GM12801 (cell line): ENCODE measurements around the gene GBF1.

Experiments
- CTCF ChIP-seq: IDR thresholded peaks from one replicate; pipeline ENCODE4 v1.5.1; 2011; ENCODE audit warnings: control low read depth; ENCODE audit not compliant: insufficient read length; ENCODE audit errors: extremely low read depth

GBF1 gene

GRCh38 chr10:102408131-102408727 lies 162.9 kb downstream of the GBF1 start:
- TF ChIP-seq CTCF = no peak

GRCh38 chr10:102408728-102409603 lies 163.6 kb downstream of the GBF1 start:
- no peak for TF ChIP-seq CTCF

- TF ChIP-seq CTCF = no peak
Observed at GRCh38 chr10:102409604-102410428, 164.5 kb downstream of the GBF1 start.

- no peak for TF ChIP-seq CTCF
Observed at GRCh38 chr10:102410429-102411073, 165.2 kb downstream of the GBF1 start.

GRCh38 chr10:102411341-102412255 lies 166.3 kb downstream of the GBF1 start:
- TF ChIP-seq CTCF = no peak

- TF ChIP-seq CTCF = no peak
Observed at GRCh38 chr10:102412293-102412692, 167.0 kb downstream of the GBF1 start.
